OCI-LY7 (cell line): ENCODE measurements around the gene SNRNP25.

Experiments used
- CTCF ChIP-seq: fragments of 200-600 bp; sonication (generic); conservative IDR thresholded peaks from 2 replicates; pipeline ENCODE4 v1.5.1; 2014; ENCODE audit warnings: mild to moderate bottlenecking, antibody characterized with exemption, low read length, moderate library complexity, mixed read lengths
- EZH2phosphoT487 ChIP-seq: fragments of 200-600 bp; sonication (generic); IDR thresholded peaks from 2 replicates; pipeline ENCODE4 v1.6.1; 2018; ENCODE audit warnings: low read depth, borderline replicate concordance, mild to moderate bottlenecking, mixed run types, antibody characterized with exemption, low read length, moderate library complexity, mixed read lengths

GRCh38 chr16:69181-69580, 15.6 kb downstream of the SNRNP25 start:
- no peak for TF ChIP-seq CTCF
- no peak for TF ChIP-seq EZH2phosphoT487
